MM.1S (cell line): ENCODE results near the gene TRIM39.

Experiments used
- CTCF ChIP-seq: fragments of 300-600 bp; sonication (generic); IDR thresholded peaks from 2 replicates; pipeline ENCODE4 v1.5.1; 2016; ENCODE audit warnings: antibody characterized with exemption, low read length, mixed read lengths
- EZH2 ChIP-seq: fragments of 300-600 bp; sonication (generic); optimal IDR thresholded peaks from 2 replicates; pipeline ENCODE3; 2017; ENCODE audit warnings: low read depth, mild to moderate bottlenecking, antibody characterized with exemption, low read length, mixed read lengths

- no peak for TF ChIP-seq CTCF
- TF ChIP-seq EZH2 = no peak
Observed at GRCh38 chr6:30323806-30324205, 2.9 kb upstream of the TRIM39 start.
